ENCODE data around the gene MTUS2. TPM values are rescaled to one million over a fixed set of nuclear protein-coding genes. Genes with fewer than 3 reads are reported as not detected.
"Not testable (repeated sequence)": the region's sequence is repeated elsewhere in the genome, so short reads cannot be mapped to it uniquely, and the experiment has no call there.

MTUS2 gene
- total RNA-seq, 1 experiment from 2014 or later = 0.25 TPM

DNA sequence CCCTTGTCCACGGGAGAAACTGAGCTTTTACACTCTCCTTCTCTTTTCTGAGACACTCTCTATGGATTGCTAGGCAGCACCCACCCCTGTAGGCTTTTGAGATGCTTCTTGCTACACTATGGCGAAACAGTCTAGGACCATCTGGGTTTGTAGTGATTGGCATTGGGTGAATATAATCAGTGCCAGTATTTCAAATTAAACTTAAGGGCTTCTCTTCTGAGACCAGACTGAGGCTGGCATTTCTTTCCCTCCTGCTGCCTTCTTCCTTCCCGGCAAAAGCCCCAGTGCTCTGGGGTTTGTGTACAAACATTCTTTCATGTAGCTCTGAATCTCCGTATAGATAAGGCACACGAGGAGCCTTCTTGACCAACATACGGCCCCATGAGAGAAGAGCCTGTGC lies 498.6 kb downstream of the MTUS2 start:
- no peak for DNase-seq (ENCODE audit: low spot score)

DNA sequence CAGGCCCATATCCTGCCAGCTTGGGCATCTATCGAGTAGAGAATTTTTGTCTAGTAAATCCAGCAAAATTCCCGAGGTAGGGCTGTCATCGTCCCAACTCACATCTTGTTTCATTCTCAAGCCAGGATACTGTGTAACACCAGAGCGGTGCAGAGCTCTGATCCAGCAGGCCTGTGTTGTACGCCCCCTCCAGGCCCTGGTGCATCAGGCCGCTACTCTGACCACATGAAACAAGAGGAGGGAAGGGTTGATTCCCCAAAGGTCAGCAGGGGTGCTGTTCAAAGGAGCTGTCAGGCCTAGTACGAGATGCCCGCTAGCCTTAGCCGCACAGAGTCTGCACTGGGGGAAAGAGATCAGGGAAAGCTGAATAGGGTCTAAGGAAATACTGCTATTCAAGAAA lies 499.3 kb downstream of the MTUS2 start:
- no peak for DNase-seq (ENCODE audit: low spot score)

DNA sequence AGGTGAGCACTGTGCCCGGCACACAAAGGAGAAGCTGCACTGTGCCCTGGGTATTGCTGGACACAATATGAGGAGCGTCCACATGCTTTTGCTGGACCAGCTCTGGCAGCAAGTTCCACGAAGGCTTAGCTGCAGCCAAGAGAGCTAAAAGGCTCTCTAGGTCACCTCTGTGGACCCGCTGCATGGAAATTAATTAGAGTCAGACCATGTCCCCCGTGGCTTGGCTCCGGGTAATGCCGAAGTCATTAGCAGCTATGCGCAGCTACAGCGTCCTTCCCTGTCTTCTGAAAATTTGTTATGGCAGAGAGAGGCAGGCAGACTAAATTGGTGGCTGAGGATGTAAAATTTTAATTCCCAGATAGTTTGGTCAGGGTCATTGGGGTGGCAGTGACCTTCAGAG lies 503.8 kb downstream of the MTUS2 start:
- no peak for DNase-seq (ENCODE audit: low spot score)

DNA sequence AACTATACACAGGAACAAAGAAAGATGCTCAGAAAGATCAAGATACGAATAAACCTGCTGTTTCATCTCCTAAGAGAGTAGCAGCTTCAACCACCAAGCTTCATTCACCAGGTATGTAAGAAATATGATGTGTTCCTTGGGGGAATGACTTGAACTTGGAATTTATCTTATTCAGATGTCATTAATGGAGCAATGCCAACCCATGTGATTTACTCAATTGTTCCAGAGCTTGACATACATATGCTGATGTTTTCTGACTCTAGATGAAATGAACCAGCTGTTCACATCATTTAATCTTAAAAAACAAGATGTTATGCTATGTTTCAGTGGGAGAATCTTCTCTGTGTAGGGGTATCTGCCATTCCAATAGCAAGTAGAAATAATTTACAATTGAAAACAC lies 504.5 kb downstream of the MTUS2 start:
- DNase-seq (ENCODE audit: low spot score) = no peak

DNA sequence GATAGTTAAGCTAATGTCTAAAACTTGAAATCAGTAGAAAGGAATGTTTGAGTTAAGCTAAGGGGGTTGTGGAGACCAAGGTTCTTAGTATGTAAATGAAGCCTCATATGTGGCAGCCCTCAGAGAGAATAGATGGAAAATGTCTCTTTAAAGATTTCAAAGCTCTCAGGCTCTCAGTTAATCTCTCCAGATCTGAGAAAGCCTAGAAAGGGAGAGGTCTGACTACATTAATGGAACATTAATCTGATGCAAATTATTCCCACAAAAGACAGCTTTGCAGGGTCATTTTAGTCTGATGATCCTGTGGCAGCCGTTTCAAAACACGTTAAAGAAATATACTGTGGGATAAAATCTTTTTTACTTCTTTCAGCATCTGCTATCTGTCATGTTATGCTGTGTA lies 508.4 kb downstream of the MTUS2 start:
- DNase-seq (ENCODE audit: low spot score) = no peak

DNA sequence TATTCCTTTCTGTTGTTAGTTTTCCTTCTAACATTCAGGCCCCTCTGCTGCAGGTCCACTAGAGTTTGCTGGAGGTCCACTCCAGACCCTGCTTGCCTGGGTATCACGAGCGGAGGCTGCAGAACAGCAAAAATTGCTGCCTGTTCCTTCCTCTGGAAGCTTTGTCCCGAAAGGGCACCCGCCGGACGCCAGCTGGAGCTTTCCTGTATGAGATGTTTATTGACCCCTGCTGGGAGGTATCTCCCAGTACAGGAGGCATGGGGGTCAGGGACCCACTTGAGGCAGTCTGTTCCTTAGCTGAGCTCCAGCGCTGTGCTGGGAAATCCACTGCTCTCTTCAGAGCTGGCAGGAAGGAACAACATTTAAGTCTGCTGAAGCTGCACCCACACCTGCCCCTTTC lies 516.2 kb downstream of the MTUS2 start:
- DNase-seq (ENCODE audit: low spot score) = no peak

DNA sequence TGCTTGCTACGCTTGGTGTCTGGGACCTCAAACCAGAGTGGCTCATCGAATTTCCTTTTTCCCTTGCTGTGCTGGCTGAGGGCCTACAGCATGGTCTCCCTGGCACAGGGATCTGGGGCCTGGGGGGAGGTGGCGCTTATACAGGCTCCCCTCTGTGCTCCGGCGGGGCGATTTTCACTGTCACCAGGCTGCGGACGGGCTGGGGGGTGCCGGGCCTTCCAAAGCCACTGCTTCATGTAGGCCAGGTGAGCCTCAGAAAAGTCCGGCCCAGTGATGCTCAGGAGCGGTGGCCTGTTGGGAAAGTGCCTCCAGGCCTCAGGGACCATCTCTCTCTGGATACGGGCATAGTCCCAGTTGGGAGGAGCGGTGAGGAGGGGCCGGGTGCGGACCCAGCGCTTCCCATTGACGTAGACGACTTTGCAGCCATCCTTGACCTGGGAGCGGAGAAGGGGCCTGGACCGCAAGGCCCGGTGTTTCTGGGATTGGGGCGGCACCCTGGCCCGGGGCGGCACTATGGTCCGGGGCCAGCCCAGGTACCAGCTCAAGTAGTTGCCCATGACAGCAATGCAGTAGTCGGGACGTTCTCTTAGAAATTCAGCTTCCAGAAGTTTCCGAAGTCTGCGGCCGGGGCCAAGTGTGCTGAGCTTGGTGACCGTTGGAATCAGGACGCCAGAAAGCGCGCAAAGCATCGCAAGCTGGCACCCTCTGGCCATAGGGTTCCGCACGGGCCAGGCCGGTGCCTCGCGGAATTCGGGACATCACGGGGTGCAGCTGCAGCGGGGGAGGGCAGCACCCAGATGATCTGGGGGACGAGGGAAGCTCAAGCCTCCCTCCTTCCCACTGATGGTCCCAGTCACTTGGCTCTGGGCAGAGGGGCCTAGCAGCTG lies 519.5 kb downstream of the MTUS2 start:
- DNase-seq (ENCODE audit: low spot score) = no peak

DNA sequence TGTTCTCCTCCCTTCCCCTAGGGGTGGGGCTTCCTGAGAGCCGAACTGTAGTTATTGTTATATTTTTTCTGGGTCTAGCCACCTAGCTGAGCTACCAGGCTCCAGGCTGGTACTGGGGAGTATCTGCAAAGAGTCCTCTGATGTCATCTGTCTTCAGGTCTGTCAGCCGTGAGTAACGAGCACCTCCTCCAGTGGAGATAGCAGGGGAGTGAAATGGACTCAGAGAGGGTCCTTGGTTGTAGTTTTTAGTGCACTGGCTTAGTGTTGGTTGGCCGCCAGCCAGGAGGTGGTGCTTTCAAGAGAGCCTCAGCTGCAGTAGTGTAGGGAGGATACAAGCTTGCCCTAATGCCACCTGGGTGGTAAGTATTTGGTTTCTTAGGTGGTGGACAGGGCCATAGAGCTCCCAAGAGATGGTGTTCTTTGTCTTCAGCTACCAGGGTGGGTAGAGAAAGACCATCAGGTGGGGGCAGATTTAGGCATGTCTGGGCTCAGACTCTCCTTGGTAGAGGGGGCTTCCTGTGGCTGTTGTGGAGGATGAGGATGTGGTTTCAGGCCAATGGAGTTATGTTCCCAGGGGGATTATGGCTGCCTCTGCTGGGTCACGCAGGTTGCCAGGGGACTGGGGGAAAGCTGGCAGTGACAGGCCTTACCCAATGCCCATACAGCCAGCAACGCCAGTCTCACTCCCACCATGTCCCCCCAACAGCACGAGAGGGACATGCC lies 525.9 kb downstream of the MTUS2 start:
- not testable (repeated sequence) for DNase-seq (ENCODE audit: low spot score)

DNA sequence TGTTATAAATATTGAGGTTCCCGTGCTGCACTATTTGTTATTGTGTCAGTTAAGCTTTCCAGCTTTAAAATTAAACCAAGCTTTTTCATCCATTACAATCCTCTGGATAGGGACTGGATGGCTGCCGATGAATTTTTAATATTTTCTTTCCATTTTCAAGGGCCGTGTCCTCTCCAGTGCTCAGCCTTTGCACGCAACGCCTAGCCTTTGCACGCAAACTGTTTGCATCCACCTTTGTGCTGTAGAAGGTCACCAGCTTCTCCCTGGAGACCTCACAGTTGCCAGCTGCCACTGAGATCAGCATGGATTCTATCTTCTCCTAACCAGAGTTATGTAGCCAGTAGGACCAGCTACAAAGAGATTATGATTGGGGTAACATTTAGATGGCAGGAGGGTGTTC lies 534.9 kb downstream of the MTUS2 start:
- no peak for DNase-seq (ENCODE audit: low spot score)

DNA sequence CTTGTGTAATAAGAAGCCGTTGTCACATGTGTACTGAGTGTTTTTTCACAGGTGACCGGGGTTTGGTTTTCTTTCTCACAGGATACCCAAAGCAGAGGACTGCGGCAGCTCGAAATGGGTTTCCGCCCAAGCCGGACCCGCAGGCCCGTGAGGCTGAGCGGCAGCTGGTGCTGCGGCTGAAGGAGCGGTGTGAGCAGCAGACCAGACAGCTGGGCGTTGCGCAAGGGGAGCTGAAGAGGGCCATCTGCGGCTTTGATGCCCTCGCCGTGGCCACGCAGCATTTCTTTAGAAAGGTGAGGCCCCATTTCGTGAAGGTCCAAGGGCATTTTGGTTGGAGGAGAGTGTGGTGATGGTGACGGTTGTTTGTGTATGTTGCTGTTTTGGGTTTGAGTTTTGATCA lies 539.0 kb downstream of the MTUS2 start:
- DNase-seq (ENCODE audit: low spot score) = no peak

DNA sequence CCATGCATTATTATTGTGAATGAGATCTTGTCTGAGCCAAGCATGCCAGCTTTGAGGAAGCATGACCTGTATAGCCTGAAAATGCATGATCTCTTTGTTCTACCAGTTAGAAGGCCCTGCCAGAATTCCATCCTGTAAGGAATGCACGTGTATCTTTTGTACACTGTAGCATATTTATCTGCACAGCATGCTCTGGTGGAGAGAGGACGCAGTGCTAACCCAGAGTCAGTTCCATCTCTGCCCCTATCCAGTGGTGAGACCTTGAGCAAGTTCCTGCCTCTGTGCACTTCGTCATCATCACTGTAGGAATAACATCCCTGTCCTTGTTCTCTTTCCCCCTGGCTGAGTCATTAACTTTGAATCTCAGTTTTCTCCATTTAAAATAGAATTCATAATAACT lies 541.6 kb downstream of the MTUS2 start:
- no peak for DNase-seq (ENCODE audit: low spot score)

DNA sequence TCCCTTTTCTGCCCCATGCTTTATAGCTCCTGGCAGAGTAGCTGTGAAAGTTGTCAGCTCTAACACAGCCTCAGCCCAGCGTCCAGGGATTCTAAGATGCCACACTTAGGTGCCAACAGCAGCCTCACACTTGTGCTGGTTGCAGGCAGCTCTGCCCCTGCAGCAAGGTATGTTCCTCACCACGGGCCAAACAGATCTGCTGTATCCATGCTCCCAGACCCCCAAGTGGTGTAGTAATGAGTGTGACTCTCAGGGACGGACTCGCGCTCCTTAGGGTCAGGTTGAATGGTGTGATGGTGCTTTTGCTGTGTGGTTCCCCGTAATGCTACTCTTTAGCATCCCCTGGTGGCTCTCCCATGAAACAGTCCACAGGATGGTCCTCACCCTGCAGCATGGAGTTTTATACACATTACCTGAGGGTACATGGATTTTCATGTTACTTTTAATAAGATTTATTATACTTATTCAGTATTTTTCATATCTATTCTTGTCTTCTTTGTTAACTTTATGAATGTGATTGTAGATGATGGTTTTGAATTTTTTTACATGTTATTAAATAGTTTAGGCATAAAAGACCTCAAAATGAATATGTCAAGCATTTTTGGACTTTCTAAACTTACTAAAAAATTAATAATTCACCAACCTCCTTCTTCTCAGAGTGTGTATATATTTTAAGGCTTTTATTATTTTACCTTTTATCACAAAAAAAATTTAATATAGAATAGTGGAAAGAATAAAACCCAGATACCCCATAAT lies 542.9 kb downstream of the MTUS2 start:
- peak; percentile 51 for DNase-seq (ENCODE audit: low spot score)

DNA sequence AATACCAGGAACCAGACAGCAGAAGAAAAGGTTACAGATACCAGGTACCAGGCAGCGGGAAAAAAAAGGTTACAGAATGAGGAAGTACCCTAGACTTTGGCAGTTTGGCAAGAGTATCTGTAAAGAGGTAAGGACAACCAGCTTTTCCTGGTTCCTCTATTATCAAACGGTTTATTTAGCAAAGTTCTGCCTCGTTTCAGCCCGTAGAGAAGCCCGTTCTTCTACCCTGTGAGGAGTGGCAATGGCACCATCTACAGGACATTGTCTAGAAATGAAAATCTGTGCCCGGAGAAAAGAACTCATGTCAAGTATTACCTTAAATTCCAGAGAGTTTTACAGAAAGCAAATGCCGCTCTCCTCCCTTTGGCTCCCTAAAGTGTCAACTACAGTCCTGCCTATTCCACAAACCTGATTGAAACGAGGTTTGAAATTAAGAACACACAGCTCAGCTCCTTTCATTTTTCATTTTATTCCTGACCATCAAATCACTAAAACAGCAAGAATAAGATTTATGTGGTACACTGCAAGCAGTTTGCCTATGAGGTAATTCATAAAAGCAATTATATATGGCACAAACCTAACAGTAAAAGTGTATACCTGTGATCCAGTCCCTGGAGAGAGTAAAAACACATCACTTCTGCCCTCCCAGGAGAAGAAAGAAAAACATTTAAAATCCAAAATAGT lies 549.1 kb downstream of the MTUS2 start:
- peak; percentile 27 for DNase-seq (ENCODE audit: low spot score)

DNA sequence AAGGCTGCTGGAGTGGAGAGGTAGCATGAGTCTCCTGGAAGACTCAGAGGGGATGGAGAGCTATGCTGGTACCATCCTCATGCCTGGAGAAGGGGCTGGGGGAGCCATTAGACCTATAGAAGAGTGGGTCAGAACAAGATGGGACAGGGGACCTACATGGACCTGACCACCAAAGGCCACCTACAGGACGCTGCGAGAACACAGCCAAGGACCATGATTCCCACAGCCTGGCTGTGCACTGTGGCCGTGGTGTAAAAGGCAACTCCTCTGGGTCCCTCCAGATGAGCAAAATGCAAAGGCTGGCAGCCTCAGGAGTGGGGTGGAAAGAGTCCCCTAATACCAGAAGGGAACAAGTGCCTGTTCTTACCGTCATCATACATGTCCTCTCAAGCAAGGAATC lies 559.1 kb downstream of the MTUS2 start:
- DNase-seq (ENCODE audit: low spot score) = no peak

DNA sequence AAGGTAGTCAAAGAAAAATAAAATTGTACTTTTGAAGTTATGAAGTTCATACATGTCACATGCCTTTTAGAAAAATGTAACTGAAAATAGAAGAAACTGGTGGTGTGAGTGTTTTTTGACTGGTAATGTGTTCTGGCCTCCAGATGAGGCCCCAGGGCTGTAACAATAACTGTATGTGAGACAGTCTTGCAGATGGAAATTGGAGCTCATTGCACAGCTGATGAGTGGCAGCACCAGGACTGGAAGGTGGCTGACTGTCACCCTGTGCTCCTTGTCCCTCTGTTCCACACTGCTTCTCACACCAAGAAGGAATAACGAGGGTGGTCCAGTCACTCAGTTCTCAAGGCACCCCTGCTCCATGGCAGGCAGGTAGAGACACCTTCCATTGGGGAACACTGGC lies 559.7 kb downstream of the MTUS2 start:
- no peak for DNase-seq (ENCODE audit: low spot score)

DNA sequence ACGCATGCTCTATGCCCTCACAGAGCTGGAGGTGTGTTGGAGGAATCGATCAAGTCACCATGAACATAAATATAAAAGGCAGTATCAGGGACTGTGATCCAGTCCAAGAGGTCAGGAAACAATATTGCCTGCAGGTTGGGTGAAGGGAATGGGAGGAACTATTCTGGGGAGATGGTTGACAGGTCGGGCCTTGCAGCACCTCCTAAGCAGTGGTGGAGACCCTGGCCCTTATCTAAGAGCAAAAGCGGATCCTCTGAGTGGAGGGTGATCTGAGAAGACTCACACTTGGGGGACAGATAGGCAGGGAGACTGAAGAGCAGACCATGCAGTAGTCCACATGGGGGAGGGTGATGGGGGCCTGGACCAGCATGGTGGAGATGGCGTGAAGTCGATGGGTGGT lies 561.9 kb downstream of the MTUS2 start:
- DNase-seq (ENCODE audit: low spot score) = no peak

DNA sequence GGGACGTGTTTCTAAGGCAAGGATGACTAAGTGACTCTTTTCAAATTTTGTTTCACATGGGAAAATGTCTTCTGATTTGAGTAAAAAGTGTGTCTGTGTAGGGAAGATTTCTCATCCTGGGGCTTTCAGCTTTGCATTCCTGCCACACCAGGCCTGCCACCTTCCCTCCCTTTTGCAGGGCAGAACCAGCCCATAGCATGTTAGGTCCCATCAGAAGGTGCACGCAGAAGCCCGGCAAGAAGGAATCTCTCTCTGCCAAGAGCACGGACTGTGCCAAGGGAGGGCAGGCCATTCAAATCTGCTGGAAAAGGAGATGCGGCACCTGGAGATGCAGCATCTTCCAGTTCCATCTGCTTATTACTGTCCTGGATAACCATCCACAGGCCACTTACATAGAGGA lies 563.3 kb downstream of the MTUS2 start:
- no peak for DNase-seq (ENCODE audit: low spot score)

DNA sequence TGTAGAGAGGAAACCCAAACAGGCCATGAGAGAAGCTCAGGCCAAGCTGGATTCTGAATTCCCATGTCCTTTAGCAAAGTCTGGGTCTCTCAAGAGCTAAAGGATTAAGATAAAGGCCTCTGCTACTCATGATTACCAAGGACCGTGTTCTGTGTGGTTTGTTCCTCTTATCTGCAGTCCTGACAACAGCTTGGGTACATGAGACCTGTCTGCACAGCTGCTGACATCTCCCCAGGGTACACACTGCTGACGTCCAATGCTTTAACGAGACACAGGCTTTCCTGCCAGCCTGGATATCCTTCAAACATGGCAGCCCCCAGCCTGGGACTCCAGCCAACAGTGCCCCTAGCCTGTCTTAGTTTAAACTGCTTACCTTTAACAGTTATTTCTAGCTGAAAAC lies 564.3 kb downstream of the MTUS2 start:
- DNase-seq (ENCODE audit: low spot score) = no peak

DNA sequence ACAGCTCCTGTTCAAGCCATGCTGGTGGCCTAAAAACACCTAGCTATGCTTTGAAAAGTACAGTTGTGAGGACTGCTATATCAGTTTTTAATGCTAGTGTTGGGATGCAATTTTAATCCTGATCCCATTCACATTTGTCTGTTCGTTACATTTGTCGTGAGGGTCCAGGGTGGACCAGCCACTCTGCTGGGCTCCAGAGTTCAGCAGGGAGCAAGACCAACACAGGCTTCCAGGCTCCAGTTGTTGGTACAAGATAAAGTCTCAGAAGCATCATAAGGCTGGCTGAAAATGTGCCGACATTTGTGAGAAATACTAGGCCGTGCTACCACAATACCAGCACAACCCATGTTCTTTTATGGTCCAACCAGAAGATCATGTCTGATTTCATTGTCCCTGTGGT lies 564.7 kb downstream of the MTUS2 start:
- no peak for DNase-seq (ENCODE audit: low spot score)

DNA sequence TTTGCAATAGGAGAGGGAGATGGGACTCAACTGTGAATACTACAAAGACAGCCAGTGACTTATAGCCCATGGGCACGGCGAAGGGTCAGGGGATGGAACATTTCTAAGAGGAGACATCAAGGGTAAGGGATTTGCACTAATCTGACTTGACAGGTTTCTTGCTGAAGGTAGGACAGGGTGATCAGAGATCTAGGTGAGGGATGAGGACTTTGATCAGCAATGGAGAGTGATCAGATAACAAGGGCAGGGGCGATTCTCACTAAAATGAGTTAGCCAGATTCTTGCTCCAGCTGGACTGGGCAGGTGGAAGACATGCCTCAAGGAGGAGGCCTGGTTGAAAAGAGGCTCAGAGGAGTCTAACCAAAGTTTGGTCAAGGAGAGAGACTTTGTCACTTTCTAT lies 566.1 kb downstream of the MTUS2 start:
- no peak for DNase-seq (ENCODE audit: low spot score)

DNA sequence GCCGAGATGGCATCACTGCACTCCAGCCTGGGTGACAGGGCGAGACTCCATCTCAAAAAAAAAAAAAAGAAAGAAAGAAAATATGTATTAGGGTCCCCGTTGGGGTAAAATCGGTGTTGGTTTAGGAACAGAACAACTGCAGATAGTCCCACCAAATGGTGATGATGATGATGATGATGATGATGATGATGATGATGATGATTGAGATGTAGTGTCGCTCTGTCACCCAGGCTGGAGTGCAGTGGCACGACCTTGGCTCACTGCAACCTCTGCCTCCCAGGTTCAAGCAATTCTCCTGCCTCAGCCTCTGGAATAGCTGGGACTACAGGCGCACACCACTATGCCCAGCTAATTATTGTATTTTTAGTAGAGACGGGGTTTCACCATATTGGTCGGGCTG lies 570.5 kb downstream of the MTUS2 start:
- not testable (repeated sequence) for DNase-seq (ENCODE audit: low spot score)

DNA sequence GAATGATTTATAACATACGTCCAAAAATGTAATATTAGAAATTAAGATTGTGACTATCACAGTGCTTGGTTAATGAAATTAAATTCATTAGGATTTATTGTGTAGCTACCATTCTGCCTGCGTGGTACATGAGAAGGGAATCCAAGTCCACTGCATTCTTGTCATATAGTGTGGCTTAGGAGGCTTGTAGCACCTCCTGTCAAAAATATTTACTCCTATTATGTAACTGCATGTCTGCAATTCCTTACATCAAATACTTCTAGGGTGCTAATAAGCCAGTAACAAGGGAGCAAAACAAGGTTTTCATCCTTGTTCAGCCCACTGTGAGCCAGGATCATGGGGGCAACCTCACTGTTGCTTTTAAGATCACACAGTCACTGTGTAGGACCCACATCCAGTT lies 576.3 kb downstream of the MTUS2 start:
- DNase-seq (ENCODE audit: low spot score) = no peak
